Lung microvascular endothelial cell (primary cell): ENCODE measurements around the gene AIMP1. TPM values are rescaled to one million over a fixed set of nuclear protein-coding genes. Genes with fewer than 3 reads are reported as not detected.
A peak's percentile ranks its signal among the peaks of the same experiment; 100 is the strongest.
"Not testable (repeated sequence)": the region's sequence is repeated elsewhere in the genome, so short reads cannot be mapped to it uniquely, and the experiment has no call there.

Source experiments
- DNase-seq, 2 donors: peaks; one replicate each; pipeline versions ENCODE4 v3.0.0 to v3.0.0-alpha.2; 2010; ENCODE audit warnings: low read depth in 2 of 2
- total RNA-seq: library from RNA; depleted of rRNA; stranded (reverse); fragments of >200 nt; gene quantifications from 2 replicates; pipeline ENCODE4 v1.2.1, GENCODE V29; 2014

Gene AIMP1
- total RNA-seq, 1 donor from 2014 or later: 11.3 TPM

- DNase-seq: no peak
Measured at GRCh38 chr4:106347167-106347566, 30.8 kb downstream of the AIMP1 start.

GRCh38 chr4:106351016-106351415 lies 34.7 kb downstream of the AIMP1 start:
- no peak for DNase-seq

DNA sequence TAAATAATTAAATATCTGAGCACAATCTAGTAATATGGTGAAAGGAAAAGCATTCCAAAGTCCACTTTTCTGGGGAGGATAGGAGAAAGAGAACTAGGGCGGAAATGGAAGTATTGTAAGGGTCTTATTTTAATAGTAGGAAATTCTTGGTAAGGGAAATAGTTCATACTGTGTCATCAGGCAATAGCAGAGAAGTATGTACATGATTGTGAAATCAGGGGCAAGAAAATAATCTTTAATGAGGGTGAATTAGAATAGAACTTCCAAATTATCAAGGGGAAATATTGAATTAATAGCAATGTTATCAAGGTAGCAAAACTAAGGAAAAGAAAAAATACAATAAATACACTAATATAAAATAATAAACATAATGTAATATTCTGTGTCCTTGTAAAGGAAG lies 37.4 kb downstream of the AIMP1 start:
- no peak for DNase-seq

DNA sequence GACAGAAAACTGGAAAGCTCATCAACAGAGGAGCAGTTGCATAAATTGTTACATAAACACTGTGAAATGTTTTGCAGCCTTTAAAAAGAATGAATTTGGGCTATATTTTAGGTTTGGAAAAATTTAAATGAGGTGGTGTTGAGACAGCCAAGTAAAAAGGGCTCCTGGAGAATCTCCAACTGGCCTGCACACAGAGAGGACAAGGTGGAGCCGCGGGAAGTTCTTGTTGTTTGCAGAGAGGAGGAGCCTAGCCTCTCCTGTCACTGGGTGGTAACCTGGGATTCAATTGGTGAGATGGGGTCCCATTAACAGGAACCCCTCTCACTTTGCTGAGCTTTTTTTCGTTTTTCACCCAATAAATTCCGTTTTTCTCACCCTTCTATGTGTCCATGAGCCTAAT lies 38.8 kb downstream of the AIMP1 start:
- no peak for DNase-seq

DNA sequence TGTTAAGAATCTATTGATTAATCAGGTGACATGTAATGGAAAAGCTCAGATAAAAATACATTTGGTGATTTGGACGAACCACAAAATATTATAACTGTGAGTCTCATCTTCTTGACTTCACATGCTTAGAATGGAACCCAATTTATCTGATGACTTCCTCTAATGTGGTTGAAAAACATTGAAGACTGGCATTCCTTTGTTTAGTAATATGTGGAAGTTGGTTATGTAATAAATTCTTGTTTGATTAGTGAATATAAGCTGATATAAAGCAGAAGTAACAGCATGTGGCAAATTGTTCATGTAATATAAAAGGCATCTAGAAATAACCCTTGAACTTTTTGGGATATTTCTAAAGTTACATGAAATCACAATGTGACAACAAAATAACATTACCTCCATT lies 42.5 kb downstream of the AIMP1 start:
- no peak for DNase-seq

- no peak for DNase-seq
Measured at GRCh38 chr4:106362086-106362825, 45.9 kb downstream of the AIMP1 start.

- DNase-seq: no peak
Measured at GRCh38 chr4:106364282-106364681, 47.9 kb downstream of the AIMP1 start.

DNA sequence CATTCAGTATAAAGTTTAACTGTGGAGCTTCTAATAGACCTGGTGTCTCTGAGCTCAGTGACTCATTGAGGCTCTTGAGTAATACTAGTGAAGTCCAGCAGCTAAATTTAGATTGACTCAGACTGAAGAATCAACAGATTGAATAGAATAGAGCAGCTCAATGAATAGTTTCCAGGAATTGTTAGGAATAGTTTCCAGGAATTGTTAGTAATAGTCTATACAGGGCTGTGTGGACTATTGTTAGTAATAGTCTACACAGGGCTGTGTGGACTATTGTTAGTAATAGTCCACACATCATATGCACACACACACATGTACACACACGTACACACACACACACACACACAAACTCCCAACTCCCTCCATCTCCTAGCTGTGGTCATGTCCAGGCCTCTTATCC lies 49.3 kb downstream of the AIMP1 start:
- peak; percentile 73 to 92 for DNase-seq

GRCh38 chr4:106366026-106366425 lies 49.7 kb downstream of the AIMP1 start:
- peak in 1 of 2 donors; percentile 30 for DNase-seq

DNA sequence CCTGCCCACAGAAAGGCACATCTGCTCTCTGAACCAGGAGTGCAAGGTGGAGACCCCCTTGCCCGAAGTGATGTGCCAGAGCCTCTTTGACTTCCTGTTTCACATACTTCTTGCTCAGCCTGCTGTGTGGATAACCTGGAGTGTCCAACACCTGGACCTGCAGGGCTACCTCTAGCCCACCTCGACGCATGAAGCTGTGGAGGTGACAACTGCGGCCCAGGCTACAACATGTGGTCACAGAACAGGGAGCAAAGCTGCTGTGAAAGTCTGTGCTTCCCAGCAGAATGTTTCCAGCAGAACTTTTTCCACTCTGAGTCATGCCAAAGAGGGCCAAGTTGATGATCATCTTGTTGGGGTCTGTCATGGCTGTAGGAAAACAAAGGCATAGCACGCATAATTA lies 50.7 kb downstream of the AIMP1 start:
- DNase-seq: peak in 1 of 2 donors; percentile 37

DNA sequence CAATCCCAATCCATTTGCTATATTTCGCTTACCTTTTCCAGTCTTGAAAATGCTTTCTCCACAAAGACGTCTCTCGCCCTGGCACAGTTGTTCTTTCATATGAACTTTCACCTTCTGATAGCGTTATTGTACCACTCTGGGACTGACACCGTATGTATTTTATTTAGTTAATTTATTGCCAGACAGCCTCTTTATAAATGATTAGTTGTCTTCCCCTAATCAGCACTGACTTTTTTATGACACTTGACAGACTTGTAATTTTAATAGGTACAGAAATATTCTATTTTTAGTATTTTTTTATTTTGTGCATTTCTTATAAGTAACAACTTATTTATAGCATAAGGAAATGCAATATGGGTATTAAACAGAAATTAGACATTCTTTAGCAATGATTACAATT lies 52.3 kb downstream of the AIMP1 start, which contains the start of gene GIMD1:
Gene GIMD1, minus strand, starts transcription at position 101 of the 400 bp plus-strand sequence. CDS start 1,343 bp downstream, outside the sequence.
- DNase-seq: no peak

DNA sequence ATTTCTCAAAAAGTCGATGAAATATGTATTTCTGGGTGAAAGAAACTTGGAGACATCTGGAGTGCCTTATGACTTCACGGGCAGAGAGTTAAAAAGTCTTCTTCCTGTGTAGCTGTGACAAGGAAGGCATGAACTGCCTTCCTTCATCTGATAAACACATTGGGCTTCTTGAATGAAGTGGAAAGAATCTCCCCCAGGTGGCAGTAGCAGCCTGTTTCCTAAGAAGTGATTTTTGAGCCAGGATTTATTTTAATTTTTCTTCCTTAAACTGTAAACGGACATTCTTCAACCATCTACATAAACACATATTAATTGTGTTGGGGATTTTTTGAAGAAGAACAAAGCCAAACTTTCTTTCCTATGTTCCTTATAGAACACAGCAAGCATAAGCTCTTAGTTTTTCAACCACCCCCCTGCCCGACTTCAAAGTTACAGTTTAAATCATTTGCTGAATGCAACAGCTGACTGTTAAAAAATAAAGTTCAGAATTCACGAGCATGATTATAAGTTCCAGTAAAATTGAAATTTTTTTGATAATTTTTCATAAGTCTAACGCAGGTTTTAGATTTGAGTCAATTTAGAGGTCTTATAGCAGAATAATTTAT lies 53.2 kb downstream of the AIMP1 start:
- peak; percentile 66 to 90 for DNase-seq

- DNase-seq: no peak
Measured at GRCh38 chr4:106370214-106370613, 53.9 kb downstream of the AIMP1 start.

- DNase-seq: no peak
Measured at GRCh38 chr4:106371161-106371560, 54.8 kb downstream of the AIMP1 start.

DNA sequence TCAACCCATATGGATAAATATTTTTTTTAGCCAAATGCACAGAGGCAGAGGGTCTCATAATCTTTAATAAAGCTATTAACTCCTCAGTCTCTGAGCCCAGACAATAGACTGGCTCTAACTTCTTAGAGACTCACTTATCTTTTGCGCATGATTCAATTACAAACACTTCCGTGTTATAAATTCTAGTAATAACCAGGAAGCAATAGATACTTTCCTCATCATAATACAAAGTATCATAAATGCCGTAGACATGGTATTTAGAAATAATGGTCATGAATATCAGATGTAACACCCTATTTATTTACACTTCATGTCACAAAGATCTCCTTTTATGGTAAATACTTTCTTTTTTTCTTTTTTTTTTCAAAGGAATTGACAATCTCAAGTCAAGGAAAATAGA lies 56.7 kb downstream of the AIMP1 start:
- no peak for DNase-seq

- no peak for DNase-seq
Measured at GRCh38 chr4:106380179-106380578, 63.8 kb downstream of the AIMP1 start.

GRCh38 chr4:106384878-106385277 lies 68.5 kb downstream of the AIMP1 start:
- no peak for DNase-seq

DNA sequence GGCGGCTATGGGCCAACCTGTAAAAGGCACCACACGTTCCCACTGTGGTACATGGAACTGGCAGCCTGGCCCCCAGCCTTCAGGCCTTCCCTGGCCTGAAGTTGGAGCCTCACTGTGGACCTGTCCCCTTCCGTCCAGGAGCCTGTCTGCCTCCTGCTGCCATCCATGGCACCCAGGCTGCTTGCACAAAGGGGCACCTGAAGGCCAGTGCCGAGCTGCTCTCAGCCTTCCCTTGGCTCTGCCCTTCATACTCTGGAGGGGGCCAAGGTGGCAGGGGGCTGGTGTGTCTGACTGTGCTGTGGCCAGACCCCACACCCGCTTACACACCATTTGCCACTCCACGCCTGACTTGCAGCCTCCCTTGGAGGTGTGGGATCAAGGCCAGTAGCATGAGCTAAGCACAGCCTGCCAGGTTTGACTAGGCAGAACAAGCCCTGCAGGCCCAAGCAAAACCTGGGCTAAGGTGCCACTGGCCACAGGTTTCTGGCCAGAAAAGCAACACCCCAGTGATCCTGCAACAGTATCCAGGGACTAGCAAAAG lies 69.6 kb downstream of the AIMP1 start:
- DNase-seq: no peak

DNA sequence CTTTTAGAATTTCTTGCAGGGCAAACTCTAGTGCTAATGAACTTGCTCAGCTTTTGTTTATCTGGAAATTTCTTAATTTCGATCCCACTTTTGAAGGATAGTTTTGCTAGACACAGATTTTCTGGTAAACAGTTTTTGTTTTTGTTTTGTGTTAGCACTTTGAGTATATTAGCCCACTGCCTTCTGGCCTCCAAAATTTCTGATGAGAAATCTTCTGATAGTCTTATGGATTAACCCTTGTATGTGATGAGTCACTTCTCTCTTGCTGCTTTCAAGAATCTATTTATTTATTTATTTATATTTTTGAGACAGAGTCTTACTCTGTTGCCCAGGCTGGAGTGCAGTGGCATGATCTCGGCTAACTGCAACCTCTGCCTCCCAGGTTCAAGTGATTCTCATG lies 79.2 kb downstream of the AIMP1 start:
- no peak for DNase-seq

DNA sequence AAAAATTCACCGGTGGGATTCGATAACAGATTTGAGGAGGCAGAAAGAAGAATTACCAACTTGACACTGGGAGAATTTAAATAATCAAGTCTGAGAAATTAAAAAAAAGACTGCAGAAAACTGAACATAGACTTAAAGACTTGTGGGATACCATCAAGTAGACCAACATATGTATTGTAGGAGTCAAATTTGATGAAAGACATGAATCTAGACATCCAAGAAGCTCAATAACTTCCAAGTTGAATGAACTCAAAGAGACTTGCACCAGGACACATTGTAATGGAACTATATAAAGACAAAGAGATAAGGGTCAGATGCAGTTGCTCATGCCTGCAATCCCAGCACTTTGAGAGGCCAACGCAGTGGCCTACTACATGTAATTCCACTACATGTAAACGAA lies 82.5 kb downstream of the AIMP1 start:
- not testable (repeated sequence) for DNase-seq
